Heart left ventricle (tissue), 13 donors: ENCODE measurements around the gene PER2.

Experiments
- CTCF ChIP-seq, 12 donors: fragments of 200-600 bp; sonication (generic) in 4 of 12; IDR thresholded peaks; one replicate each; pipeline versions ENCODE4 v1.5.0 to v1.8.0; 2018 to 2022; ENCODE audit warnings: antibody characterized with exemption in 12 of 12, mild to moderate bottlenecking in 5 of 12
- POLR2A ChIP-seq, 2 donors: fragments of 450-650 bp; IDR thresholded peaks; one replicate each; pipeline ENCODE4 v1.6.1; 2017; ENCODE audit warnings: antibody characterized with exemption in 2 of 2, mild to moderate bottlenecking in 2 of 2, moderate library complexity in 2 of 2
- donor health status: ischemic (EF 13 %, LVEDD 7.1; RV severe dilation, severe dysfunction).
- donor health status: DM: no; HTN: yes; CAD: no.
- donor health status: DM: no; HTN: no; CAD: no.
- donor health status: ischemic (EF 25% LVEDD 6.9; RV normal size, moderate dysfunction).
- donor health status: ischemic (EF 25% LVEDD 5.7; RV mildly dilated, moderate dysfunction).
- donor health status: ischemic (EF 35%, LVEDD 5.7; RV mildly dilated, moderate dysfunction).
- donor health status: nonischemic (EF 11% LVEDD 7.7; RV severe dilation, severe dysfunction).
- donor health status: DM: yes; HTN: yes; CAD: no.
- donor health status: PGD.
- donor health status: ischemic (EF 29% LVEDD 5.4; RV normal size, mild dysfunction).
- donor health status: nonischemic (EF 23%, LVEDD 6.1; RV moderate dilation, normal function).

DNA sequence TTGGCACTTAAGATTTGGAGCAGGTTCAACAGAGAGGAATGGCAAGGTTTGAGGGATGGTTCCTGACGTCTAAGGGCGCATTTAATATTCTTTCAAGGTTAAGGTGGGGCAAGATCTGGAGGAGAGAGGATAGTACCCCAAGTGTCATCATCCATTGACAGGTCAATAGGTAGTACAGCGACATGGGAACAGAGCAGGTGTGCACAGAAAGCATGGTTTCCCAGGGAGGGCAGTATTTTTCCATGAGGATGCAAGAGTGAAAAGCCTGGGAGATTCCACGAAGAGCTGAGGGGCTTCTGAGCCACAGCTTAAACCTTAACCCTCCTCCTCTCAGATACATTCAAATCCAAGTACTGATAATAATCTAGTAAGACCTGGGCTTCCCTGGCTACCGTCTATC lies 57.7 kb downstream of the PER2 start:
- TF ChIP-seq CTCF (IDR thresholded peaks at IDR 0.05) = no peak
- no peak for TF ChIP-seq POLR2A (IDR thresholded peaks at IDR 0.05)
